Osteocyte (in vitro differentiated cells): ENCODE data around the gene RREB1. TPM values are rescaled to one million over a fixed set of nuclear protein-coding genes. Genes with fewer than 3 reads are reported as not detected.

Experiments
- DNase-seq: peaks from one replicate; pipeline ENCODE4 v3.0.0; 2021; ENCODE audit warnings: mixed read lengths; ENCODE audit not compliant: unreplicated experiment; ENCODE audit errors: extremely low spot score
- H3K27ac Mint-ChIP-seq: one replicate; pipeline ENCODE4 v1.8.0; 2021; ENCODE audit warnings: mild to moderate bottlenecking, mixed read lengths; ENCODE audit not compliant: unreplicated experiment
- H3K27me3 Mint-ChIP-seq: one replicate; pipeline ENCODE4 v1.8.0; 2021; ENCODE audit warnings: mixed read lengths; ENCODE audit not compliant: unreplicated experiment
- H3K36me3 Mint-ChIP-seq: one replicate; pipeline ENCODE4 v1.8.0; 2021; ENCODE audit warnings: mixed read lengths; ENCODE audit not compliant: unreplicated experiment
- H3K4me1 Mint-ChIP-seq: one replicate; pipeline ENCODE4 v1.8.0; 2021; ENCODE audit warnings: mixed read lengths; ENCODE audit not compliant: unreplicated experiment
- H3K4me3 Mint-ChIP-seq: one replicate; pipeline ENCODE4 v1.8.0; 2021; ENCODE audit warnings: mild to moderate bottlenecking, moderate library complexity, mixed read lengths; ENCODE audit not compliant: unreplicated experiment
- H3K9me3 Mint-ChIP-seq: one replicate; pipeline ENCODE4 v1.8.0; 2021; ENCODE audit warnings: mixed read lengths; ENCODE audit not compliant: unreplicated experiment
- total RNA-seq: library from RNA; stranded (reverse); gene quantifications from 2 replicates; pipeline ENCODE4 v1.2.1, GENCODE V29; 2021
- TF ChIP-seq, protein P1 (sequence below): fragments of 200-600 bp; sonication (generic); IDR thresholded peaks from 2 replicates; pipeline ENCODE4 v1.5.0; 2021; ENCODE audit warnings: antibody characterized with exemption, mild to moderate bottlenecking, moderate library complexity

The RREB1 gene
- total RNA-seq, 1 donor from 2014 or later: 29.9 TPM

DNA sequence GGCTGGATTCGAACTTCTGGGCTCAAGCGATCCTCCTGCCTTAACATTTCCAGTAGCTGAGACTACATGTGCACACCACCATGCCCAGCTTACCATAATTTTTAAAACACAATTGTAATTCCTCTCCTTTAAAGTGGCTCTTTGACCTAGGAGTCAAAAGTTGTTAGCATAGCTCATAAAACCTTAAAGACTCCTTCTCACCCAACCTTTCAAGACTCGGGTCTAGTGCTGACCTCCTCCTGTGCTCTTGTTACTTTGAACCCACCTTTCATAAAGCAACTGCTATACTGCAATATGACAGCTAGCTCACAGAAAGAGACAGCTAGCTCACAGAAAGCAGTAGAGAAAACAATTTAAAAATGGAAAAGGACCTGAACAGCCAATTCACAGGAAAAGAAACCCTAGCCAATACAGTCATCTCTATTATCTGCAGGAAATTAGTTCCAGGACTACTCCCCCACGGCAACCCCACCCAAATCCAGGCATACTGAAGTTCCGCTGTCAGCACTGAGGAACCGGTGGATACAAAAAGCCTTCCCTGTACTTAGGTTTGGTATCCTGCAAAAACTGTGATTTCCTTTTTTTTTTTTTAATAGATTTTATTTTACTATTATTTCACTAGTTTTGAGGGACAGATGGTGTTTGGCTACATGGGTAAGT, 185.0 kb downstream of the RREB1 start:
- H3K36me3 Mint-ChIP-seq: peaks cover 45% of the 10 kb centered on the region
- H3K4me3 Mint-ChIP-seq: no peak overlapping the region
- TF ChIP-seq, protein P1, sequence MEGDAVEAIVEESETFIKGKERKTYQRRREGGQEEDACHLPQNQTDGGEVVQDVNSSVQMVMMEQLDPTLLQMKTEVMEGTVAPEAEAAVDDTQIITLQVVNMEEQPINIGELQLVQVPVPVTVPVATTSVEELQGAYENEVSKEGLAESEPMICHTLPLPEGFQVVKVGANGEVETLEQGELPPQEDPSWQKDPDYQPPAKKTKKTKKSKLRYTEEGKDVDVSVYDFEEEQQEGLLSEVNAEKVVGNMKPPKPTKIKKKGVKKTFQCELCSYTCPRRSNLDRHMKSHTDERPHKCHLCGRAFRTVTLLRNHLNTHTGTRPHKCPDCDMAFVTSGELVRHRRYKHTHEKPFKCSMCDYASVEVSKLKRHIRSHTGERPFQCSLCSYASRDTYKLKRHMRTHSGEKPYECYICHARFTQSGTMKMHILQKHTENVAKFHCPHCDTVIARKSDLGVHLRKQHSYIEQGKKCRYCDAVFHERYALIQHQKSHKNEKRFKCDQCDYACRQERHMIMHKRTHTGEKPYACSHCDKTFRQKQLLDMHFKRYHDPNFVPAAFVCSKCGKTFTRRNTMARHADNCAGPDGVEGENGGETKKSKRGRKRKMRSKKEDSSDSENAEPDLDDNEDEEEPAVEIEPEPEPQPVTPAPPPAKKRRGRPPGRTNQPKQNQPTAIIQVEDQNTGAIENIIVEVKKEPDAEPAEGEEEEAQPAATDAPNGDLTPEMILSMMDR: no peak
- no peaks in the 10 kb centered on the region for H3K4me1 Mint-ChIP-seq
- H3K27me3 Mint-ChIP-seq: no peaks in the 10 kb centered on the region
- no peak overlapping the region for H3K27ac Mint-ChIP-seq
- no peaks in the 10 kb centered on the region for H3K9me3 Mint-ChIP-seq
- no peak for DNase-seq

DNA sequence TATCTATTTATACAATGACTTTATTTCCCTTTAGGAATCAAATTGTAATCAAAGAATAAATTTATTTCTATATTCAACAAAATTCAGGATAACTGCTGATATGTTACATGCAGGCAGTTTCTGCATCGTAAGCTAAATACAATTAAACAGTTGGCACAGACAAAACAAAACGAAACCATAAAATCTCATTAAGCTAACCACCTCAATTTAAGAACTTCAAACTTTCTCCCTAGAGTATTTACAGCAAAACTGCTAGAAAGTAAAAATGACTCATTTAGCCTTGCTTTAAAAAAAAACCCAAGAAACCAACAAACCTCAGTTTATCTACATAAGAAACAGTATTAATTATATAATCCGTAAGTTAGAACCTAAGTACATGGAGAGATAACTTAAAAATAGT, 188.2 kb downstream of the RREB1 start:
- Mint-ChIP-seq H3K27ac (peak overlapping the region; percentile 10), H3K4me1 (no peaks in the 10 kb centered on the region), H3K4me3 (no peak overlapping the region), H3K27me3 (no peaks in the 10 kb centered on the region), H3K36me3 (peaks cover 48% of the 10 kb centered on the region), H3K9me3 (no peaks in the 10 kb centered on the region)
- no peak for DNase-seq
- TF ChIP-seq, protein P1: no peak

DNA sequence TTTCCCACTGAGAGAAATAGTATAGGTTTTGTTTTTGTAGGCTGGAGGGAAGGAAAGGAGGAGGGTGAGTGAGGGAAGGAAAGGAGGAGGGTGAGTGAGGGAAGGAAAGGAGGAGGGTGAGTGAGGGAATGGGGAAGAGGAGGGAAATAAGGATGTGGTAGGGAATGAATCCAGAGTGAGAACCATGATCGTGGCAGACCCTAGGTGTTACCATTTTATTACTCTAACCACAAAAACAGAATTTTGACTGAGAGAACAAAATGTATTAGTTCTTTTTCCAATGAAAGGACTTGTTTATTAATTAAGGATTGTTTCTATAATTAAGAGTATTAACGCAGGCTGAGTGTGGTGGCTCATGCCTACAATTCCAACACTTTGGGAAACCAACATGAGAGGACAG, 188.8 kb downstream of the RREB1 start:
- Mint-ChIP-seq H3K4me1 (no peaks in the 10 kb centered on the region), H3K27ac (peak overlapping the region; percentile 38), H3K4me3 (no peak overlapping the region), H3K9me3 (no peaks in the 10 kb centered on the region), H3K27me3 (no peaks in the 10 kb centered on the region), H3K36me3 (peaks cover 54% of the 10 kb centered on the region)
- DNase-seq: no peak
- TF ChIP-seq, protein P1: no peak

DNA sequence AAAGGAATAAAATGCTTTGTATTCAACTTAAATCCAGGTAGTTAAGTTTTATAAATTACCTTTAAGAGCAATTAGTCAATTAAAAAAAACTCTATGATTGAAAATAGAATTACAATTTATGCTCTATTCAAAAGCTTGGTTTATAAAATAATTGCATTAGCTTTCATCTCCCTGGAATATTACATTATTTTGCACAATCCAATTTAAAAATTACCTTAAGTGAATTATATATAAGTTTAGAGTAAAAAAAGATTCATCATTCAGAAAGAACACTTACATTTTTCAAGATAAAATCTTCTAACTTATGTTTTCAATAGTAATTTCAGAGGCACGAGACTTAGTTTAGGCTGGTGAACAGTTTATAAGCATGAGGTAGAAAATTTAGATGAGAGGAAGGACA, 190.4 kb downstream of the RREB1 start:
- no peak for DNase-seq
- peaks cover 50% of the 10 kb centered on the region for H3K36me3 Mint-ChIP-seq
- no peaks in the 10 kb centered on the region for H3K9me3 Mint-ChIP-seq
- H3K27ac Mint-ChIP-seq: no peak overlapping the region
- H3K27me3 Mint-ChIP-seq: no peaks in the 10 kb centered on the region
- TF ChIP-seq, protein P1: no peak
- no peak overlapping the region for H3K4me3 Mint-ChIP-seq
- no peaks in the 10 kb centered on the region for H3K4me1 Mint-ChIP-seq

DNA sequence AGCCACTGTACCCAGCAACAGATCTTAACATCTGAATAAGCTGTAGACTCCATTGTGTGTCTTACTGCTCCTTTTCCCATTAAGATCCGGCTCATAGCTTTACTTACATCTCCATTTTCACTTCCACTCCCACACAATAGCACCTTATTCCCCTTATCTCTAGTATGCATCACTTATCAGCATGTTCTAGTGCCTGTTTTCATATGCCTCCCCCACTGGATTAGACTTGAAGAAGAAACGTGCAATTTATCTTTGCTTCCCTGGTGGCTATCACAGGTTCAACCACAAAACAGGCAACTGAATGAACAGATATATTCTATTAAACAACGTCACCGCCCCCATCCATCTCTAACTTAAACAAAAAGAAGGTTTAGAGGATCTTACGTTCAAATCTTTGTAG, 193.2 kb downstream of the RREB1 start:
- H3K36me3 Mint-ChIP-seq: peaks cover 55% of the 10 kb centered on the region

More for the DNA sequence above, 193.2 kb downstream of the RREB1 start:
- no peaks in the 10 kb centered on the region for H3K27me3 Mint-ChIP-seq
- no peak for DNase-seq
- TF ChIP-seq, protein P1: no peak
- no peak overlapping the region for H3K4me3 Mint-ChIP-seq
- H3K4me1 Mint-ChIP-seq: no peaks in the 10 kb centered on the region
- H3K27ac Mint-ChIP-seq: no peak overlapping the region
- no peaks in the 10 kb centered on the region for H3K9me3 Mint-ChIP-seq

Other genes starting within 250 kb of the RREB1 start
- gene SSR1, start 205.2 kb downstream of the RREB1 start, total RNA-seq: 183 and 204 TPM in 2 replicates